ENCODE results near the gene APC2.

Gene APC2

GRCh38 chr19:1522061-1522460 is 72.1 kb downstream of the APC2 start:
- H3K36me3 ChIP-seq: no peaks in the 10 kb centered on the region
- H3K27ac ChIP-seq: no peak overlapping the region
- no peak overlapping the region for H3K4me3 ChIP-seq (ENCODE audit: low read depth, low read length)
- H3K27me3 ChIP-seq (ENCODE audit: insufficient read depth, low read depth, severe bottlenecking): peaks cover 9% of the 10 kb centered on the region
- no peaks in the 10 kb centered on the region for H3K9me3 ChIP-seq (ENCODE audit: severe bottlenecking)
- no peak for TF ChIP-seq CTCF (IDR thresholded peaks at IDR 0.05; ENCODE audit: low read depth, low read length)
- no peak for DNase-seq

GRCh38 chr19:1522838-1523237 is 72.9 kb downstream of the APC2 start:
- Histone ChIP-seq H3K4me3 (ENCODE audit: low read depth, low read length) (no peak overlapping the region), H3K36me3 (no peaks in the 10 kb centered on the region), H3K27me3 (ENCODE audit: insufficient read depth, low read depth, severe bottlenecking) (peaks cover 9% of the 10 kb centered on the region), H3K27ac (no peak overlapping the region), H3K9me3 (ENCODE audit: severe bottlenecking) (no peaks in the 10 kb centered on the region)
- DNase-seq: no peak
- no peak for TF ChIP-seq CTCF (IDR thresholded peaks at IDR 0.05; ENCODE audit: low read depth, low read length)

Data from WERI-Rb-1 (cell line).